GM21515 (cell line): Measurements from ENCODE around the gene GCHFR.

Experiments
- ATAC-seq: cut with Tn5 transposase; IDR thresholded peaks from one replicate; pipeline ENCODE4 v1.9.1; 2021; ENCODE audit not compliant: unreplicated experiment

GCHFR gene

DNA sequence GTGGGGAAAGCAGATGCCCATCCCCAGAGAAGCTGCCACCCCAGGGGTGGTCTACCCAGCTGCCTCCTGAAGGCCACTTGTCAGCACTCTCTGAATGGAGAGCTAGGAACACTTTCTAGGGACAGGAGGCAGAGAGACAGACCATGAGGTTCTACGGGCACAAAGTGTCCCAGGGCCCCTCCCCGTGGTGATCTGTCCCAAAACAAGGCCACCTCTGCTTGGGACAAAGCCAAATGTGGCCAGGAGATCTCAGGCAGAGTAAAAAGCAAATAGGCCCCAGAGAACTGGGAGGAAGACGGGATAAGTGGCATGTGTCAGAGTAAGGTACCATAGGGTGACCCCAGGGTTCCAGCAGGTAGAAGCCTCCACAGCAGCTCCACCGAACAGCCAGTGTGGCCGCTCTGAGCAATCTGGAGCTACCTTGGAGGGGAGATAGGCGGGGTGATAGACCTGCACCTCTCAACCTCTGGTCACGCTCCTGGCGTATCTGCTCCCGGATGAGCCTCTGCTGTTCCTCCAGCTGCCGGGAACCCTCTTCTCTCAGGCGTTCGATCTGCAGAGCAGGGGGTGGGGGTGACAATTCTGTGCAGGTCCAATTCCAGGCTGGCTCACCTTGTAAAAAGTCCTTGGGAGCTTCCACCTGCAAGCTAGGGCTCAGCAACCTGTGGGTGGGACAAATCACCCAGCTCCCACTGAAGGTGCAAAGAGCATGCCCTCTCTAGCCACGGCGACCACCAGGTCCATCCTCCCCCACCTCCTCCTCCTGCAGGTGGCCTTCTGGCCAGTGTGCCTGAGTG lies 12.1 kb downstream of the GCHFR start:
- ATAC-seq: no peak

DNA sequence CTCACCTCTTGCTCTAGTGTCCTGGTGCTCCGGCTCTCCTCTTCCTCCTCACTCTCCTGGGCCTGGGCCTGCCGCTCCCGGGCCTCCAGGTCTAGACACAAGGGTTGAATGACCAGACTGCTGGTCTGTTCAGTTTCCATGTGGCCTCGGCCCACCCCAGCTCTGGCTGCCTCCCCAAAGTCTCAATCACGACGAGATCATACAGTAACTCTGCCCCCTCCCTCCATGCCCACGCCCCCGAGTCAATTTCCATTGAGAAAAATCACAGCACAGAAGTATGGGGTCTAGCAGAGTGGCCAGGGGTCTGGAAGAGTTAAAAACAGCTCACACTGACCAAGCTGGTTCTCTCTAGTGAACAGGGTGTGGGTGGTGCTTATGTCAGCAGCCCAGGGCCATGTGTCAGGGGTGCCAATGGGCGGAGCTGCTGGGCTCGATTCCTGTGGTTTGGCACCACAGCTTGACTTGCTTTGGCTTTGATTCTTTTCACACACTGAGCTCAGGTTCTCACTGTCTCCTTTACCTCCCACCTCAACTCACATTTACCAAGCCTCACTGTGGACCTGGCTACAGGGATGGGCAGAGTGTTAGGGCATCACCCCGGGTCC lies 12.8 kb downstream of the GCHFR start:
- no peak for ATAC-seq

DNA sequence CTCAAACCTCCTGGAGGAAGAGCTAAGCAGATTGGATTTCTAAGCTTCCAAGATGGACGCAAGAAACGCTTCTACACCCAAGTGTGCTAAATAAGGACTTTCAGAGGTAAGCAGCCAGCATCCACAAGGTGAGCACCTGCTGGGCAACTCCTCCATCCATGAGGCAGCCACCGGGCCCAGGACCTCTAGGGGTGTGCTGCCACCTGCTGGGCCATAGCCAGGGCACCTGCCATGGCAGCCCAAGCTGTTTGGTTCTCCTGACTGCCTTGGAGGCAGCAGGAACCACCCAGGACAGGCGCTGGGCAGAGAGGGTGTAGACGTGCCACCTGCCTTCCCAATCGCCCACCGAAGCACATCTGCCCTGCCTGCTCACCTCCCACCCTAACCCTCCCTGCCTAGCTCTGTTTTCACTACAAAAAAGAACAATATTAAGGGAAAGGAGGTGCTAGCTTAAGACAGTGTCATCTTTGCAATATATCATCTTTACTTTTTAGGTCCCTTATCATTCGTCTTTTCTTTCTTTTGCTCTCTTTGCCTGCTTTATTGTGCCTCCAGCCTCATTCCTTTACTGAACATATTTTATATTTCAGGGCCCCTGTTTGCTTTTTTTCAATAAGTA lies 18.9 kb downstream of the GCHFR start:
- ATAC-seq: no peak

- no peak for ATAC-seq
Measured at GRCh38 chr15:40785164-40785563, 21.3 kb downstream of the GCHFR start.

DNA sequence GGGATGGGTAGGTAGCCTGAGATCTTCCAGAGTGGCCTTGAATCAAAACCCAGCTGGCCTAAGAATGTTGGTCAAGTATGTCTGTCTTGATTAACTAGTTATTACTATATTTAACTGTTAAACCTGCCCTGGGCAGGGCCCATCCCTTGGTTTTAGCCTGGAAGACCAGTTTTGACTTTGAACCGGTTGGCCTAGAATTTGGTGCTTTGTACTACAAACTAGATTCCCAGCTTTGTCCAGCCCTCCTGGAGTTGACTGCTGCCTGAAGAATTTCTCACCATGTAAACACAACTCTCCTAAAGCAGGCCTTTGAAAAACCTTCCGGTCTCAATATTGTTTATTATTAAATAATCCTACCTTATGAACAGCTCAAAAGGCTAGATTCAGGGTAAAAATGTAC lies 21.9 kb downstream of the GCHFR start:
- ATAC-seq: no peak

- no peak for ATAC-seq
Measured at GRCh38 chr15:40787344-40787841, 23.5 kb downstream of the GCHFR start.

DNA sequence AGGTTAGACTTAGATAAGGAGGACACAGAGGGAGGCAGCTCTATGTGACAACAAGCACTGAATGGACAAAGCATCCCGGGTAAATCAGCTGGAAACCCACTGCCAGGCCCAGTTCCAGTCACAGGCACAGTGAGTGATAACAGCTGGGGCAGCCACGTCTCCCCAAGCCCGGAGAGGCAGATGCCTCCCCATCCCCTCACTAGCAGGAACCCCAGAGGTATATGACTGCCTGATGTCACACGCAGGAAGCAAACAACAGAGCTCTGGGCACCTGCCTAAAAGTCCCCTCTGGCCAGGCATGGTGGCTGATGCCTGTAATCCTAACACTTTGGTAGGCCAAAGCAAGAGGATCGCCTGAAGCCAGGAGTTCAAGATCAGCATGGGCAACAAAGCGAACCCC lies 24.1 kb downstream of the GCHFR start:
- no peak for ATAC-seq

- no peak for ATAC-seq
Measured at GRCh38 chr15:40789119-40789518, 25.3 kb downstream of the GCHFR start.

GRCh38 chr15:40789999-40790398 lies 26.1 kb downstream of the GCHFR start:
- no peak for ATAC-seq

DNA sequence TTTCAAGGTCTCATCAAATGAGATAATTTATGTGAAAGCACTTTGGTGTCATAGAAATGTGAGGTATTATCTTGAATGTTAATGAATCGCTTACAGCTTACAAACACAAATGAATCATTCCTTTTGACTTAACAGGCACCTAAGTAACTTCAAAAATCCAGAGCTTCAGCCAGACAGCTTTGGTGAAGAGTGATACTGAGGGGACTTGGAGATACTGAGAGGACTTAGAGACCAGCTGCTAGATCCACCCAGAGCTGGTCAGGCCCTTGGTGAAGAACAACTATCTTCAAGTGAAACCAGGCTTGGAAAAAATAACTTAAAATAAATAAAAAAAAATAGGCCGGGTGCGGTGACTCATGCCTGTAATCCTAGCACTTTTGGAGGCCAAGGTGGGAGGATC lies 26.9 kb downstream of the GCHFR start:
- ATAC-seq: no peak

- ATAC-seq: no peak
Measured at GRCh38 chr15:40792394-40792793, 28.5 kb downstream of the GCHFR start.

DNA sequence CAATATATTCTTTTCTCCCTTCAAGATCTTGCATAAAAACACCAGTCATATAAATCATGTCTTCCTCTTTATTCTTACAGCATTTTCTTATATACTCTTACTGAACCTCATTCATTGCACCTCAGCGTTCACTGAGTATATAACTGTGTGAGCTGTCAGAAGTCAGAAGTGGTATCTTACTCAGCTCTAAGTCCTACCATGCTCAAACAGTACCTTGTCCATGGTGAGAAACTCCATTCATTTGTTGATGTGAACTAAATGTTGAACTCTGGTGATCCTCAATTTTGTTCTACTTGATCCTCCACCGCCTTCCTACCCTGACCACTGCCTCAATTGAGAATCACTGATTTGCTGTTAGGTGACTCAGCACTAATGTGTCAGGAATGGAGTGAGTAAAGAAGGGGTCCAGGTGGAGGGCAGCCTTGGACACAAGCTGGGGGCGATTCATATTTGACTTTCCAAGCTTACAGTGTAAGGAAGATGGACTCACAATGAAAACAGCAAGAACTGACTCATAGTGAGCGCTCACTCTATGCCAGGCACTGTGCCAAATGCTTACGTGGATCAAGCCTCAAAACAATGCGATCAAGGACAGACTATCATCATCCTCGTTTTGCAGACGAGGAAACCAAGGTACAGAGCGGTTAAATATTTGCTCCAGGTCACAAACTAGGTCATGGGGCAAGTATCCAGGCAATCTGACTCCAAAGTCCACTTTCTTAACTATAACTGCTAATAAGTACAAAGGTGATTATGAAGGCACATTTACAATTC lies 29.5 kb downstream of the GCHFR start:
- no peak for ATAC-seq

GRCh38 chr15:40796041-40796440 lies 32.2 kb downstream of the GCHFR start:
- no peak for ATAC-seq

DNA sequence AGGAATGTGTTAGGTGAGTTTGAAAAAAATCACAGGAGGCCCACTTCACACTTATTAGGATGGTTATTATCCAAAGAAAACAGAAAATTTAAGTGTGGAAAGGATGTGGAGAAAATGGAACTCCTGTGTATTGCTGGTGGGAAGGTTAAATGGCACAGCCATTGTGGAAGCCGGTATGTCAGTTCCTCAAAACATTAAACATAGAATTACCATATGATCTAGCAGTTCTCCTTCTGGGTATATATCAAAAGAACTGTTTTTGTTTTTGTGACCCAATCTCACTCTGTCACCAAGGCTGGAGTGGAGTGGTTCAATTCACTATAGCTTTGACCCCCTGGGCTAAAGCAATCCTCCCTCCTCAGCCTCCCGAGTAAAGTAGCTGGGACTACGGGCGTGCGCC lies 32.6 kb downstream of the GCHFR start:
- no peak for ATAC-seq

GRCh38 chr15:40799523-40799922 lies 35.7 kb downstream of the GCHFR start:
- ATAC-seq: no peak

DNA sequence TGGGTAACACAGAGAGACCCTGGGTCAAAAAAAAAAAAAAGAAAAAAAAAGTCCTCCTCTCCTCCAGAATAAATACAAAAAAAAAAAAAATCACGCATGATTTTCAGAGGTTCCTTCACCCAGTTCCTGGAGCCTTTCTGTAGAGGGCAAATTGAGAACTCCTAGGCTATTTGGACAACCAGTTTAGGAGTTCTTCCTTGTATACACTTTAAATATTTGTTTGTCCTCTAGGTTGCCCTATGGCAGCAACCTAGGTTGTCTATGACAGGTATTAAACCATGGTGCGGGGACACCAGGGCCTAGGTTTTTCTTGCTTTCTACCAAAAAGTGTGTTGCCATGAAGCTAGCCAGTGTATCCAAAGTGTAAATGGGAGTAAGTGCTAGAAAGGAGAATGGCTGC lies 39.2 kb downstream of the GCHFR start:
- ATAC-seq: no peak

GRCh38 chr15:40803688-40804087 lies 39.8 kb downstream of the GCHFR start:
- no peak for ATAC-seq

- ATAC-seq: peak; percentile 7
Measured at GRCh38 chr15:40806672-40807027, 42.8 kb downstream of the GCHFR start.

DNA sequence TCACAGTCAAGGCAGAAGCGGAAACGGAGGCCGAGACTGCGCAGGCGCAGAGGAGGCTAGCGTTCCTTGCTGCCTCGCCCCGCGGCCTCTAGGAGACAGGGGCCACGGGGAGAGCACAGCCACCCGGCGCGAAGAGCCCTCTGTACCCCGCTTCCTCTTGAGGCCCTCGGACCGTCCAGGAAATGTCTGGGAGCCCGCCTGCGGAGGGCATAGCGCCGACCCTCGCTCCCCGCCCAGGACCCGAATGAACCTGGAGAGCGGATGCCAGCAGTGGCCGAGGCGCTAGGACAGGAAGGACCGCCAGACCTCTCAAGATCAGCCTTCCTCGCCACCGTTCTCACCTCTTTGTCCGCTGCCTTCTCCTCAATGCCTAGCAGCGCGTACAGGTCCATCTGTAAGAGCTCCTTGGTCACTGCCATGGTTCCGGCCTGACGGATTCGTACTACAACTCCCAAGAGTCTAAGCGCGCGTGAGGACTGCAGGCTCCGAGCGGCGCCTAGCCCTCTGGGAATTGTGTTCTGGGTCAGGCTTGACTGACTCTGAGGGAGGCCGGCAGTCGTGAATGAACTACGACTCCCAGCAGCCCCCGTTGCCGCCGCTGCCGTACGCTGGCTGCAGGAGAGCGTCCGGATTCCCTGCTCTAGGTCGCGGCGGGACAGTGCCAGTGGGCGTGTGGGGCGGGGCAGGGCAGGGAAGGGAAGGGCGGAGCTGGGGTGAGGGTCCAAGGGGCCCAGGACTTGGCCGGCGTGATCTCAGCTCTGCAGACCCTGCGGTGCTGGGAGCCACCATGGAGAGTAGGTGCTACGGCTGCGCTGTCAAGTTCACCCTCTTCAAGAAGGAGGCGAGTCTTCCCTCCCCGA lies 43.4 kb downstream of the GCHFR start, which contains the start of the genes DNAJC17 and ZFYVE19:
DNAJC17 (minus strand) TSS at position 446 of the 860 bp plus-strand sequence; CDS start at position 419, 27 bp downstream.
ZFYVE19 (plus strand) TSS at position 62 of the 860 bp plus-strand sequence; CDS start at position 563, 501 bp downstream.
- peak; percentile 92 for ATAC-seq

DNA sequence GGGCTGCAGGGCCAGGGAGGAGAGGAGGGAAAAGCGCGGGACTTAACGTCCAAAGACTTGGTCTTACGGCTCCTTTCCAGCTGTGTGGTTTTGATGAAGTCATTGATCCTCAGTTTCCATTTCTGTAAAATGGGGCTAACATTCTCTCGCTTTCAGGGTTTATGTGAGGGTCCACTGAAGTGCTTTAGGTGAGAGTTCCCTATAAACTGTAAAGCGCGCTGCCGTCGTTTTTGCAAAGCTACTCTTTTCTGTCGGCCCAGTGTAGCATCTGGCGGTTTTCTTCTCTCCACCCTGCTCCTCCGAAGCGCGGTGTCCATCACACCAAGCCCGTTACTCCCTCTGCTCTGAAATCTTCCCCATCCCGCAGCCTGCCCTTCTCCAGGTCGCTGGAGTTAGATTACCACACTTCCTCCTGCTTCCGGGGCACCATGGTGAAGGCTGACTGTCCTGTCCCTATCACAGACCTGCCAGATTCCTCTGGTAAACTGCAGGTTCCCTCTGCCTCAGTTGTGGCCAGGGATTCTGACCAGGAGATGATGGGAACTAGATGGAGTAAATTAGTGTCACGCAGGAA lies 44.1 kb downstream of the GCHFR start:
- ATAC-seq: no peak
